HL-60 (cell line): Measurements from ENCODE around the gene EEF1AKMT1.

Experiments
- CTCF ChIP-seq: IDR thresholded peaks from one replicate; pipeline ENCODE4 v1.5.1; 2011; ENCODE audit warnings: low read length, control low read depth, inconsistent platforms; ENCODE audit not compliant: insufficient read depth
- SPI1 ChIP-seq: IDR thresholded peaks from 2 replicates; pipeline ENCODE4 v1.6.1; 2012; ENCODE audit warnings: low read depth, mild to moderate bottlenecking, borderline replicate concordance

- TF ChIP-seq CTCF (no peak), SPI1 (no peak)
Measured at GRCh38 chr13:20769091-20769490, 4.7 kb downstream of the EEF1AKMT1 start.
